BJ (cell line): Measurements from ENCODE around the gene ADAMTS13. TPM values are rescaled to one million over a fixed set of nuclear protein-coding genes. Genes with fewer than 3 reads are reported as not detected.

ENCODE experiments used
- CTCF ChIA-PET: fragments of 350-600 bp; formaldehyde crosslinking; extraction: SDS; loops from one replicate; lab custom pipeline; 2021; ENCODE audit warnings: antibody characterized with exemption, inconsistent platforms; lab: Yijun Ruan, JAX
- POLR2A ChIA-PET: fragments of 300-600 bp; sonication (Branson Sonifier 250); formaldehyde crosslinking; extraction: SDS; loops from one replicate; lab custom pipeline; 2021; ENCODE audit warnings: antibody characterized with exemption; lab: Charles Lee
- DNase-seq: peaks from one replicate; pipeline ENCODE4 v3.0.0-alpha.2; 2011; ENCODE audit warnings: low read depth
- H3K27me3 ChIP-seq: 2 replicates; pipeline ENCODE4 v1.6.0; 2011; ENCODE audit warnings: low read length; ENCODE audit not compliant: control insufficient read depth, insufficient read depth
- H3K36me3 ChIP-seq: 2 replicates; pipeline ENCODE4 v1.5.1; 2011; ENCODE audit warnings: low read length; ENCODE audit not compliant: control insufficient read depth, insufficient read depth
- H3K4me3 ChIP-seq: 2 replicates; pipeline ENCODE4 v1.5.1; 2011; ENCODE audit warnings: low read depth, mild to moderate bottlenecking, control low read depth, low read length
- CTCF ChIP-seq: IDR thresholded peaks from 2 replicates; pipeline ENCODE4 v1.5.1; 2011; ENCODE audit warnings: low read depth, mild to moderate bottlenecking, control low read depth, inconsistent platforms, low read length, moderate library complexity; ENCODE audit not compliant: insufficient read depth
- polyA plus RNA-seq: library from polyadenylated mRNA; depleted of rRNA; stranded (reverse); fragments of >200 nt; gene quantifications from 2 replicates; pipeline ENCODE4 v1.2.3, GENCODE V29; 2011

ADAMTS13 gene
- polyA plus RNA-seq, 1 experiment, result 2.4 TPM

- peaks cover 9% of the 10 kb centered on the region for H3K36me3 ChIP-seq
- DNase-seq, result peak; percentile 23
- H3K4me3 ChIP-seq, result peak within 1 kb of the TSS; percentile 86
- POLR2A ChIA-PET, result no interaction called here
- no peak for TF ChIP-seq CTCF
- CTCF ChIA-PET, result interaction anchor here (0.8 to 3.0 kb wide), 3 partner anchors 9 to 43 kb away, joined by 3 to 13 read pairs (median 3); no protein-coding TSS in a partner anchor
- H3K27me3 ChIP-seq, result no peaks in the 10 kb centered on the region
Observed at GRCh38 chr9:133417541-133418461, 4.4 kb upstream of the ADAMTS13 start, which contains the start of gene REXO4. REXO4 (minus strand) TSS chr9:133418010; CDS start chr9:133417844, 166 bp downstream.

- Histone ChIP-seq H3K36me3 (peaks cover 7% of the 10 kb centered on the region), H3K27me3 (no peaks in the 10 kb centered on the region), H3K4me3 (no peak overlapping the region)
- CTCF ChIA-PET, result no interaction called here
- POLR2A ChIA-PET, result no interaction called here
- no peak for DNase-seq
- TF ChIP-seq CTCF, result no peak
Observed at GRCh38 chr9:133419005-133419404, 3.2 kb upstream of the ADAMTS13 start.

GRCh38 chr9:133420392-133420827 lies 1.8 kb upstream of the ADAMTS13 start:
- no peak for TF ChIP-seq CTCF
- ChIA-PET POLR2A (no interaction called here), CTCF (no interaction called here)

GRCh38 chr9:133423216-133423615 lies 1.0 kb downstream of the ADAMTS13 start:
- TF ChIP-seq CTCF, result no peak
- POLR2A ChIA-PET, result interaction anchor here (0.7 kb wide), 1 partner anchor 76 kb away, joined by 4 read pairs; the partner anchor contains the start of gene MED22
- CTCF ChIA-PET, result no interaction called here

More at GRCh38 chr9:133420392-133420827, 1.8 kb upstream of the ADAMTS13 start:
- H3K27me3 ChIP-seq, result no peaks in the 10 kb centered on the region
- peaks cover 3% of the 10 kb centered on the region; the same call in 1 of the 2 replicates for H3K36me3 ChIP-seq
- no peak overlapping the region for H3K4me3 ChIP-seq
- DNase-seq, result no peak

GRCh38 chr9:133424187-133424586 lies 2.0 kb downstream of the ADAMTS13 start:
- no peak for TF ChIP-seq CTCF
- no peak overlapping the region for H3K4me3 ChIP-seq
- no peak for DNase-seq
- ChIA-PET POLR2A (no interaction called here), CTCF (no interaction called here)
- no peaks in the 10 kb centered on the region for H3K36me3 ChIP-seq
- peaks cover 8% of the 10 kb centered on the region for H3K27me3 ChIP-seq

More at GRCh38 chr9:133423216-133423615, 1.0 kb downstream of the ADAMTS13 start:
- Histone ChIP-seq H3K4me3 (no peak overlapping the region), H3K27me3 (peaks cover 7% of the 10 kb centered on the region), H3K36me3 (no peaks in the 10 kb centered on the region)
- DNase-seq, result no peak
